DMS53 treated with DMSO at 0.1 percent for 48 hours (cell line): Measurements from ENCODE around the gene MYL10.
"Not testable (repeated sequence)": the region's sequence is repeated elsewhere in the genome, so short reads cannot be mapped to it uniquely, and the experiment has no call there.

Source experiments
- DNase-seq: peaks from one replicate; lab custom pipeline; 2025; ENCODE audit not compliant: unreplicated experiment; lab: John Stamatoyannopoulos, UW

Gene MYL10

DNA sequence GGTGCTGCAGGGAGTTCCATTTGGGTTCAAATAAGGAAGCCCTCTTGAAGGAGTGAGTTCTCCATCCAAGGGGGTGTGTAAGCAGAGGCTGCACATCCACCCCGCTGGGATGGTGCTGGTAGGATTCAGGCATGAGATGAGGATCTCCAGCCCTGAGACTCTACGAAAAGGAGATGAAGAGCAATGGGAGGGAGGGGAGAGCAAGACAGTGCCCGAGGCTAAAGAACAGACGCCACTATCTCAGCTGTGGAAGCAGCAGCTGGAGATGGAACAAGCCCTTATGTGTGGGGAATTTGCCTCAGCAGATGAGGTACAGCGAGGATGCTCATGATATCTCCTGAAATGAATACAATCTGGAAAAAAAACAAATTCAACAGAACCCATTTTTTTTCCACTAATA is 28.1 kb upstream of the MYL10 start:
- no peak for DNase-seq

DNA sequence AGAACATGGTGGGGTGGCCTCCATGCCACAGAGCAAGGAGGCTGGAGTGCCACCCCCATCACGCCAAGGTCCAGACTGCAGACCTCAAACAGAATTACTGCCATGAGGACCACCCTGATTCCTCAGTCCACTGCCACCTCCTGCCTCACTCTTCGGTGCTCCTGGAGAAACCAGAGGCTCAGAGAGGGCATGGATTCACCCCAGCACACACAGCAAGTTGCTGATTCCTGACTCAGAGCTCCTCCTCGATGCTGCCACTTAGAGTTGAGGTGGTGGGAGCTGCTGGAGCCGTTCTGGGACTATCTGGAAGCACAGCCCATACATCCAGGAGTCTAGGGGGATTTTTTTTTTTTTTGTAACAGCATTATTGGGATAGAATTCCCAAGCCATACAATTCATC is 22.0 kb upstream of the MYL10 start:
- no peak for DNase-seq

DNA sequence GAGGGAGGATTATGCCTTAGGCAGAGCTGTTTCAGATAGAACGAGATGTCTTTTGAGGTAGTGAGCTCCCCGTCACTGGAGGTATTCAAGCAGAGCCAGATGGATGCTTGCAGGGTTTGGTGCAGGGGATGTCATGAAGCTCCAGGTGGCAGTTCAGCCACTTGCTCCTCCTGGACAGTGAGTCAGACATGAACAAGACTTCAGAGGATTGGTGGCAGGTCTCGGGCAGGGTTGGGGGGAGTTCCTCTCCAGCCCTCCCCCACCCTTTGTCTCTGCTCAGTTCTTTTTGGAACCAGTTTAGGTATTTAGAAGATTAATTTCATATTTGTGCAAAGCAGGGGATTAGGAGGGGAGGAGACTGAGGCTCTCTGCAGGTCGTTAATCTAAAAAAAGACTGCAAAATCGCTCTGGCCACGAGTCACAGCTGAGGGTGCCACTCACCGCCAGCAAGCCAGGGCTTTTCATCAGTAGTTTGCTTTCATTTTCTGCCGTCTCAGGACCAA is 21.5 kb upstream of the MYL10 start:
- DNase-seq: no peak

DNA sequence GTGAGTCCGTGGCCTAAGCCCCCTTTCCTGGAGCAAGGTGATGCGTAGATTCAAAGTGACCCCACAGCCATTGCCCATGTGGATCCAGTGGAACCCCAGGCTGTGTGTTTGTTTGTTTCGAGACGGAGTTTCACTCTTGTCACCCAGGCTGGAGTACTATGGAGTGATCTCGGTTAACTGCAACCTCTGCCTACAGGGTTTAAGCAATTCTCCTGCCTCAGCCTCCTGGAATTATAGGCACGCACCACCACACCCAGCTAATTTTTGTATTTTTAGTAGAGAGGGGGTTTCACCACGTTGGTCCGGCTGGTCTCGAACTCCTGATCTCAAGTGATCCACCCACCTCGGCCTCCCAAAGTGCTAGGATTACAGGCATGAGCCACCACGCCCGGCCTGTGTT is 18.8 kb upstream of the MYL10 start:
- not testable (repeated sequence) for DNase-seq

DNA sequence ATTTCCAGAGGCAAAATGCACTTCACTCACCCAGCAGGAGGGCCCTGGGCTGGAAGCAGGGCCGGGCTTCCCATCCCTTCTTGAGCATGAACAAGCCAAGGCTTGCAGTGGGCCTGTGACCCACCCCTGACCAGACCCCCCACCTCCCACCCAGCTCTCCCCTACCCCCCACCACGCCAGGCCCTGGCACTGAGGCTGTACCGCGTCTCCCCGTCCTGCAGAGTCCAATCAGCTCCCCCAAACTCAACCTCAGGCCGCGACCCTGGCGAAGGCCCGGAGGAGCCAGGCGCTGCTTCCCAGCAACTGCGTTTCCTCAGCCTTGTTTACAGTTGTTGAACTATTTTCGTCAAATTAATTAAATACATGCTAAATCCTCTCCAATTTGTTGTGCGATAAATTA is 16.9 kb upstream of the MYL10 start:
- no peak for DNase-seq

DNA sequence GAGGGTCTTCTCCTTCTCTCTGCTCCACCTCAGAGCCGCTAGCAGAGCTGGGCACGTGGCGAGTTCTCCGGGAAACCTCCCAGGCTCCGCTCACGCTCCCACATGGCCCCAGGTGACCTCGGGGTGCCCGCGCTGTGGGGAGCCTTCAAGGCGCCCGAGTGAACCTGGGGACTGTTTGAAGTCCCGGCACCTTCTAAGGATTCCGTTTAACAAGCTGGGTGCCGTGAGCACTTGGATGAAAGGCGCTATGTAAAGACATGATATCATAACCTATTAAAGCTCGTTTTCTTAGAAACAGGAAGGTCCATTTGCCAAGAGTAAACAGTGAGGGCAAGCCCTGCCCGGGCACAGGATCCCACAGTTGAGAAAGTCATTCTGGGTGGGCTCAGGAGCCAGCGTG is 15.8 kb upstream of the MYL10 start:
- DNase-seq: no peak

DNA sequence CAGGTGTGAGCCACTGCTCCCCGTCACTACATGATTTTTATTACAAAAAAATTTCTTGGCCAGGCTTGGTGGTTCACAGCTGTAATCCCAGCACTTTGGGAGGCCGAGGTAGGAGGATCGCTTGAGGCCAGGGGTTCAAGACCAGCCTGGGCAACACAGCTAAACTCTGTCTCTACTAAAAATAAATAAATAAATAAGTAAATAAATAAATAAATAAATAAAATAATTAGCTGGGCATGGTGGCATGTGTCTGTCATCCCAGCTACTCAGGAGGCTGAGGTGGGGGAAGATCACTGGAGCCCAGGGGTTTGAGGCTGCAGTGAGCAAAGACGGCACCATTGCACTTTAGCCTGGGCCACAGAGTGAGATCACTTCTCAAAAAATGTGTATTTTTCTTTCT is 10.0 kb upstream of the MYL10 start:
- not testable (repeated sequence) for DNase-seq

DNA sequence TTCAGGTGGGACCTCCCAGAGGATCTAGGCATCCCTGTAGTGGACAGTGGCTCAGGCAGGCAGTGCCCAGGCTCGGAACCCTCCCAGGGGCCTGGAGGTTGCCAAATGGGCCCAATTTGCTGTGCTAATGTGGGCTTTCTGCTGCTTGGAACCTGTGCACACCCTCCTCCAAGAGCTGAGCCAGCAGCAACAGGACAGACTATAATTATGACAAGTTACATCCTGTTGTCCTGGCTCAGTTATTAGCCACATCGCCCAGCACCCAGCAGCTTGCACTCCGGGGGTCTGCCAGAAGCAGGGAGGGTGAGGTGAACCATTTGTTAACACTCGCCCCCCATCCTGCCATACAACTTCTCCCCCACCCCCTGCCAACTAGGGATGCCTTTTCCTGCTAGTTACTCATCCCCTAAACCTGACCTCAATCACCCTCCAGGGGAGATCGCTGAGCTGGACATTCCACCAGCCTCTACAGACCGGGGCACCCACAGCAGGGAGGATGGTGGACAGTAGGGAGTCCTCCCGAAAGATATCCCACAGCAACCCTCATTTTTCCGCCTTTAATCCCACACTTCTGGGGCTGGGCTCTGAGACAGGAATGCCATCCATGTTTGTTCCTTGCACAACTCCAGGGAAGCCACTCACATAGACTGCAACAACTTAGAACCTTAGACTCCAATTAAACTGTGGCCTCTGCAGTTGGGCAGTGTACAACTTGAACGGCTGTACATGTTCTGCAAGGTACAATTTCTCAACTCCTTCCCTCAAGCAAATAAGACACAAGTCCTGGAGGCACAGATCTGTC is 7.9 kb upstream of the MYL10 start:
- DNase-seq: no peak

DNA sequence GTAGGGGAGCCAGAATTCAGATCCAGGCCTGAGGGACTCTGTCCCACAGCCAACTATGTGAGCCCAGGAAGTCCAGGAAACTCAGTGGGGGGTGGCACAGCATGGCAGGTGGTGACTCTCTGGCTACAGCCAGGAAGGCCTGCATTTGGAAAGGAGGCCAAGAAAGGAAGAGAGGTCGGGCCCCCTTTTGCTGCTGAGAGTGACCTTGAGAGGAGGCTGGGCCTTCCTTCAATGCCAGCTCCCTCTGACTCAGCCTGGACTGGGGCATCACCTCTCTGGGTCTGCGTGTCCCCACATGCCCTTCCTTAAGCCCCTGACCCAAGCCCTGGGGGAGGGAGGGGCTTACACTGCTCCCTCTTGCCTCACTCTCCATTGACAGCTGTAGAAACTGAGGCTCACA is 6.4 kb upstream of the MYL10 start:
- DNase-seq: no peak

DNA sequence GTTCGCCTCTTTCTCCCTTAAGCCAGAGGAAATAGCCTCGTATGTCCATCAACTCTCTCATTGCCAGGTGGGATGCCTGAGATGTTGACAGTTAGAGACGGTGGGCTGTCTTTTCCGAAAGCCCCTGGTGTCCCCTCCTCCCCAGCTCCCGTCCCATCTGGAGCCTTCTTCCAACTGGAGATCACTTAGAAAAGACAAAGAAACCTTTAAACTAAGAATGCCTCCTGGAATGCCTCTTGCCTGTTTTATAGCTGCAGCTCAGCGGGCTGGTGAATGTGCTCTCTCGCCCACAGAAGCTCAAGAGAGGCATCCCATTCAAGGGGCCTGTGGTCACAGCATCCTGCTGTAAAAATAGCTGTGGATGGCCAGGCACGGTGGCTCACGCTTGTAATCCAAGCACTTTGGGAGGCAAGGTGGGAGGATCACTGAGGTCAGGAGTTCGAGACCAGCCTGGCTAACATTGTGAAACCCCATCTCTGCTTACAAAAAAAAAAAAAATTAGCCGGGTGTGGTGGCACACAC is 5.2 kb upstream of the MYL10 start:
- no peak for DNase-seq

DNA sequence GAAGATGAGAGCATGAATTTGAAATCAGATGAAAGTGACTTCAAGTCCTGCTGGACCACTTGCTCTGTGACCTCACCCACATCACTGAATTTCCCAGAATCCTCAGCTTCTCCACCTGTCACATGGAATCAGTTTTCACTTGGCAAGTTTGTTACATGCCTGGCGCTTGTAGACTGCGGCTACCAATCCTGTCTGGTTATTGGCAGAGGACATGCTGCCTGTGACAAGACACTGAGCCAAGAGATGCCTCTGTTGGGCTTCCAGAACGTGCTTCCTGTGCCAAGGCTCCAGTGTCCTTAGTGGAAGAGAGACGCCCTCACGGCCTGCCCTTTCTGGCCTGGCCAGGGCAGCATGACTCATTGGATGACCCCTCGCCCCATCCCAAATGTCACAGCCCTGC is 4.4 kb upstream of the MYL10 start:
- DNase-seq: no peak

DNA sequence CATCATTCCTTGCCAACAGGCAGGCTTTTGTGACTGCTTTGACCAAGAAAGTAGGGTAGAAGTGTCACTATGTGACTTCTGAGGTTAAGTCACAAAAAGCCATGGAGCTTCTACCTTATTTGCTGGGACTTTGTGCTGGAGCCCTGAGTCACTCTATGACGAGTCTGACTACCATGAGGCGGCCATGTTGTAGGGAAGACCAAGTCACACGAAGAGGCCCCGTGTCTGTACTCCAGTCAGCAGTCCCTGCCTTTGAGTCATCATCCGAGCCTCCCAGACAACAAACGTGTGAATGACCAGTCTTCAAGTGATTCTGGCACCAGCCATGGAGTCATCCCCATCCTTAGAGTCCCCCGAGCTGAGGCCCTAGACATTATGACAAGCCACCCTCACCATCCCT is 3.5 kb upstream of the MYL10 start:
- no peak for DNase-seq

DNA sequence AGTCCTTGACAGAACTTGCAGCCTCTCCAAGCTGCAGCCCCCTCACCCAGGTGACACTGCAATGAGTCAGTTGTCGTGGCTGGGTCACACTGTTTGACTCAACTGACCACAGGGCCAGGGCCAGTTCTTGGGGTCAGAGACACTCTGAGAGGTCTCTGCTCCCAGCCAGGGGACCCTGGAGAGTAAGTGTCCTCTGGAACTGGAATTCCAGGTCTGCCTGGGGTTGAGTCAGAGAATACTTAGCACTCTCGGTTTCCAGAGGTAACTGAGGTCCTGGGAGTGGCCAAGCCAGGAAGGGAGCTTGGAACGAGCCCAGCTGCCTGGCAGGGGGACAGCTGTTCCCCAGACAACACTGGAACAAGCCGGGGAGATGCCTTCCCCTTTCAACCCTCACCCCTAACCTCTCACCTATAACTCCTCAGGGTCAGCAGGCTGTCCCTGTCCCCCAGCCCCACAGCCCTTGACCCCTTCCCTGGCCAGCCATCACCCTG is 2.2 kb upstream of the MYL10 start:
- no peak for DNase-seq

DNA sequence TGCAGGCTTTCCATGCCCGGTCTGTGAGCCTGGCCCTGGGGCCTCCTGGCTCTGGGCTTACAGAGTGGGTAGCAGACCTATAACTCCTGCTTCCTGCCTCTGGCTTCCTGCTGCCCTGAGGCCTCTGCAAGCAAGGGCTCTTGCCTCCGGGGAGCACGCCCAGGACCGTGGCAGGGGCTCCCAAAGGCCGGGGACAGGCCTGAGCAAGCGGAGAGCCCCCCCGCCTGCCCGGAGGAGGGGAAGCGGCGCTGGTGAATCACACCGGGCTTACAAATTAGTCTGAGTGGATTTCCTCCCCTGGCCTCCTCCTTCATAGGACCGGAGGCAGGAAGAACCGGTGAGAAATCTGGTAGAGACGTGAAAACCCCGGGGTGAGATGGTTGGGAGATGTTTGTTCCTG is 1.5 kb upstream of the MYL10 start:
- DNase-seq: no peak

DNA sequence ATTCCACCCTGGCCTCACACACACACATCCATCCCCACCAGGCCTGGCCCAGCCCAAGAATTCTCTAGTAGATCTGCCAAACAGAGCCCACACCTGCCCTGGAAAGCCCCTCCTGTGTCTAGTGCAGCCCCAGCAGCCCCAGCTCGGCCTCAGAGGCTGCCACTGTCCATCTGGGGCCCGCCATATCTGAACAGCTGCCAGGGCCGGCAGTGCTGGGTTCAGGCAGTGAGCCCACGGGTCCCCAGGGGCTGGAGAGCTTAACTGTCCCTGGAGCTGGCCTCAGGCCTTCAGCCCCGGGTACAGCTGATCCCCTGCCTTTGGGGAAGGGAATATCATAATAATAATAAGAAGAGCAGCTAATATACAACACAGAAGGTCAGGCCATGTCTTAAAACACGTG is 574 bp downstream of the MYL10 start:
- no peak for DNase-seq

DNA sequence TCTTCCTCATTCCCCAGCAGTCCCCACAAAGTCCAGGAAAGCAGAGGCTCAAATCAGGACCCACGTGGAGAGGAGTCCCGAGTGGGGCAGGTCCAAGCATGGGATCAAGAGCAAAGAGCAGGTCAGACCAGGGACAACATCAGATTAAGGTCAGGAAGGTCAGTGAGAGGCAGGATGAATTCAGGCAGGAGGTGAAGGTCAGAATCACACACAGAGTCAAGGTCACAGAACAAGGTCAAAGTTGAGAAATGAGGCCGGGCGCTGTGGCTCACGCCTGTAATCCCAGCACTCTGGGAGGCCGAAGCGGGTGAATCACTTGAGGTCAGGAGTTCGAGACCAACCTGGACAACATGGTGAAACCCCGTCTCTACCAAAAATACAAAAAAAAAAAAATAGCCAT is 2.3 kb downstream of the MYL10 start:
- DNase-seq: no peak

DNA sequence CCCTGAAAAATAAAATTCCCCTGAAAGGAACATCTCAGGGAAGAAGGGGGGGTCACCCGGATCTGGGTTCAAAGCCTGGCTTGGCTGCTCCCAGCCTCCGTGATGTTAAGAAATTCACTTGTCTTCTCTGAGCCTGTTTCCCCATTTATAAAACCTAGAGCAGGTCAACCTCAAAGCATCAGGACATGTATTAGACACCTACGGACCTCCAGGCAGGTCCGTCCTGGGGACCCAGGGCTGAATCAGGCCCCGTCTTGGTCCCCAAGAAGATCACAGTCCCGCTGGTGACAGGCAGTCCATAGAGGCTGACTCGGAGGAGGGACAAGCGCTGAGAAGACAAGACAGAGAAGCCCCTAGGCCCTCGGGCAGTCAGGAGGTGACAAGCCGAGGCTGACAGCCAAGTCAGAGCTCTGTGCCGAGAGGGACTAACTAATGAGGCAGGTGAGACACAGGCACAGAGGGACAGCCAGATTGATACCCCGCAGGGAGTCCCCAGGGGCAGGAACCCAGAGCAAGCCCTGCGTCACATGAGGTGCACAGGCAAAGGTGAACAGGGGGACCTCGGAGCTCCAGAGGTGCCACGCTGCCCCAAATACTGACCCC is 2.9 kb downstream of the MYL10 start:
- DNase-seq: no peak

DNA sequence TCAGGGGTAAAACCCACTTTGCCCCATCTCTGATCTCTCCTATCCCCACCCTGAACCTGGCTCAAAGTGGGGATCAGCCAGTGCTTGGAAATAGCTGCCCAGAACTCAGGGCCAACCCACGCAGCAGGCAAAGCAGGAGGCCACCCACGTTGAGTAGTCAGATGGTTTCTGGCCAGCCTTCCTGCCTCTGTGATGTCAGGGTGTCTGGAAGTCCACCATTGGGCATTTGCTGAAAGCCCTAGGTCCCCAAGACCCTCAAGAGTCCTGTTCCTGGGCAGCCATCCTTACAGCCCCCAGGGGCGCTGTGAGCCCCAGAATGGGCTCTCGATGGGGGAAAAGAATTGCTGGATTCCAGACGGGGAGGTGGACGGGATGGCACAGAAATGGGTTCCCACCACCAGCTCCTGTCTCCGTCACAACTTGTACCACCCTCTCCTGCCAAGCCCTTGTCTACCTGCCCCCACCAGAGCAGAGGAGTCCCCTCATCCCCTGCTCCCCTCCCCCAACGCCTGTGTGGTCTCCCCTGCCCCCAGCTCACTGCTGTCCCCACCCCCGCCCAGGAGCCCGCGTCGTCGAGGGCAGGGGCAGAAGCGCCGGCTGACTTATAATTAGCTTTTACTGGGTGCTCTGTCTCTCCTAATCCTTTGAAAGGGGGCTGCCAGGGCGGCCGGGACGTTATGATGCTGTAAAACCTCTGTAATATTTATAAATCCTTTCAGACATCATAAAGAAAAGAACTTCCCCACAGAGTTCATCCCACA is 3.9 kb downstream of the MYL10 start:
- no peak for DNase-seq

DNA sequence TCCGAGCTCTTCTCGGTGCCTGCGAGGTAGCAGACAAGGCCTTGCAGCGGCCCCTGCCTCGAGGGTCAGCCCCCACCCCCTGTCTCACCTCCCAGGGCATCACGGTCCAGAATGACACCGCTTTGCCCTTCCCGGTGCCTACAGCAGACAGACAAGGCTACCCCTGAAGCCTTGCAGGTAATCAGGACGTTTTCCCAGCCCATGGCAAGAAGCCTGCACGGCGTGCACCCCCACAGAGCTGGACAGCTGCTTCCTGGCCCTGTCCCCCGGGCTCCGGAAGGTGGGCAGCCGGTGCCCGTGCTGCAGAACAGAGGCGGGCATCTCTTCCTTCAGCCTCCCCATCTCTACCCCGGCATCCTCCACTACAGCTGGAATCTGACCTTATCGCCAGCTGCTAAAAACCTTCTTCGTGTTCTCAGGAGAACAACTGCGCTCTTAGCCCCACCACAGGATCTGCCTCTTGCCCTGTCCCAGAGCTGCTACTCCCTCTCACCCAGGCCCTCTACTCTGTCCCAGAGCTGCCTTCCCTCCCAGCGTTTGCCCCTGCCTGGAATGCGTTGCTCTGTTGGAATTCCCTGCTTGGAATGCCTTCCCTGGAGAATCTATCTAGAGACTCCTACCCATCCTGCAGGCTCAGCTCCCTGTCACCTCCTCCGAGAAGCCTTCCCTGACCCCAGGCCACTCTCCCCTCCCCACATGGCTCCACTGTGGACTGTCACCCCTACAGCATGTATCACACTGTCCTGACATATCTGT is 4.7 kb downstream of the MYL10 start:
- no peak for DNase-seq

DNA sequence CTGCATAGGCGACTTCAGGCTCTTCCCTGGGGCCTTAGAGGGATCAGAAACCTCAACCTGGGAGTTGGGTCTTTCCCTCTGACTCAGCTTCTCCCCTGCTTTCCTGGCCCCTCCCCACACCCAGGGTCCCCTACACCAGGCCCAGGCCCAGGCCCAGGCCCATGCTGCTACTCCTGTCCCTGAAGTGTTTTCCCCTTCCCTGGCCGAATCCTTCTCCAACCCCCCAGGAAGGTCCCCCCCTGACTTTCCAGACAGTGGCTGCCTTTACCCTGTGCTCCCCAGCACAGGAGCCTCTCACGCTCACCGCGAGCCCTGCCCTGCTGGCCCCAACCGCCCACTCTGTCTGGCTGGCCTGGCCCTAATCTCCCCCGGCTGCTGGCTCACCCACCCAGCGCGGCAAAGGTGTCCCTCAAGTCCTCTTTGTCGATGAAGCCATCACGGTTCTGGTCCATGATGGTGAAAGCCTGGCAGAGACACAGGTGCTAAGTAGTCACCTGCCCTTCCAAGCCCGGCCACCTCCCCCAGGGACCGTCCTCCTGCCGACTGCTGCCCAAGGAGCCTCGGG is 6.4 kb downstream of the MYL10 start:
- DNase-seq: no peak

DNA sequence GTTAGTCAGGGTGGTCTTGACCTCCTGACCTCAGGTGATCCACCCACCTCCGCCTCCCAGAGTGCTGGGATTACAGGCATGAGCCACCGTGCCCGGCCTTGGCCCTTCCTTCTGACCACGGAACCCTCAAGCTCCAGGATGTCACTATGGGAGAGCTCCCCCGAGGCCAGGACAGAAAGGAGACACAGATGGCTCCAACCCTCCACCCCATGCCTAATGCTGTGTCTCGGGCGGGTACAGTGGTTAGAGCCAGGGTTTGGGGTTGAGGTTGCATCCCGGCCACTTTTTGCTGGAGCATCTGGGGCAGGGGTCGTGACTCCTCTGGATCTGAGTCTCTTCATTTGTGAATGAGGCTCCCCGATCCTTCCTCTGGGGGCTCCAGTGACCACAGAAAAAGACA is 8.1 kb downstream of the MYL10 start:
- no peak for DNase-seq
